GM18498 (cell line): Measurements from ENCODE around the gene RCC1.
"Not testable (repeated sequence)": the region's sequence is repeated elsewhere in the genome, so short reads cannot be mapped to it uniquely, and the experiment has no call there.

ENCODE experiments used
- ATAC-seq: cut with Tn5 transposase; IDR thresholded peaks from one replicate; pipeline ENCODE4 v1.9.1; 2021; ENCODE audit warnings: mild to moderate bottlenecking, moderate library complexity; ENCODE audit not compliant: unreplicated experiment

The RCC1 gene

GRCh38 chr1:28582248-28582615 lies 76.4 kb downstream of the RCC1 start:
- no peak for ATAC-seq

- ATAC-seq, result not testable (repeated sequence)
These were observed 80.9 kb downstream of the RCC1 start for GRCh38 chr1:28586585-28587391.
